ENCODE measurements around the gene KRT28. TPM values are rescaled to one million over a fixed set of nuclear protein-coding genes. Genes with fewer than 3 reads are reported as not detected.

Gene KRT28
- total RNA-seq, 4 donors from 2014 or later, result not detected

GRCh38 chr17:40763752-40764151, 36.0 kb downstream of the KRT28 start:
- Histone ChIP-seq H3K27ac (no peak overlapping the region), H3K27me3 (peaks cover 0 to 16% (median 0%) of the 10 kb centered on the region in 4 donors), H3K4me1 (no peaks in the 10 kb centered on the region), H3K9me3 (peaks cover 0 to 40% (median 29%) of the 10 kb centered on the region in 3 donors), H3K4me3 (no peak overlapping the region), H3K36me3 (no peaks in the 10 kb centered on the region)
- no peak for TF ChIP-seq CTCF (IDR thresholded peaks at IDR 0.05)
- TF ChIP-seq POLR2A (IDR thresholded peaks at IDR 0.05), result no peak
- no peak for DNase-seq
- WGBS, 2 donors, result 75 to 94% methylated on average over 1 of the region's 1 CpG
- intact Hi-C loops (cut with DNase I), result no loop called here

- no peak for DNase-seq
- intact Hi-C loops (cut with DNase I), result no loop called here
- H3K36me3 ChIP-seq, result no peaks in the 10 kb centered on the region
- H3K4me1 ChIP-seq, result no peaks in the 10 kb centered on the region
- H3K27me3 ChIP-seq, result peaks cover 0 to 18% (median 0%) of the 10 kb centered on the region in 4 donors
- TF ChIP-seq CTCF (IDR thresholded peaks at IDR 0.05) (no peak), POLR2A (IDR thresholded peaks at IDR 0.05) (no peak)
- WGBS, 2 donors, result 13 to 25% methylated on average over 1 of the region's 1 CpG
- no peak overlapping the region for H3K27ac ChIP-seq
- H3K9me3 ChIP-seq, result peaks cover 0 to 40% (median 29%) of the 10 kb centered on the region in 3 donors
- no peak overlapping the region for H3K4me3 ChIP-seq
Observed at GRCh38 chr17:40760105-40761016, 39.4 kb downstream of the KRT28 start.

- H3K4me3 ChIP-seq, result no peak within 1 kb of the TSS
- no peaks in the 10 kb centered on the region for H3K4me1 ChIP-seq
- H3K27ac ChIP-seq, result no peak within 1 kb of the TSS
- H3K27me3 ChIP-seq, result peaks cover 0 to 27% (median 0%) of the 10 kb centered on the region in 4 donors
- intact Hi-C loops (cut with DNase I), result no loop called here
- DNase-seq, result no peak
- TF ChIP-seq CTCF (IDR thresholded peaks at IDR 0.05), result no peak
- TF ChIP-seq POLR2A (IDR thresholded peaks at IDR 0.05), result no peak
- WGBS, 2 donors, result 61 to 74% methylated on average over 4 of the region's 4 CpGs
- no peaks in the 10 kb centered on the region for H3K36me3 ChIP-seq
- peaks cover 0 to 10% (median 8%) of the 10 kb centered on the region in 3 donors for H3K9me3 ChIP-seq
Observed at GRCh38 chr17:40755231-40755630, 44.5 kb downstream of the KRT28 start, which contains the start of gene KRT25. TSS of gene KRT25 (minus strand) at chr17:40755331. CDS start at chr17:40755271, 60 bp downstream.

- Histone ChIP-seq H3K36me3 (no peaks in the 10 kb centered on the region), H3K27me3 (peaks cover 0 to 30% (median 0%) of the 10 kb centered on the region in 4 donors), H3K4me3 (no peak overlapping the region), H3K27ac (no peak overlapping the region), H3K9me3 (no peaks in the 10 kb centered on the region), H3K4me1 (no peaks in the 10 kb centered on the region)
- DNase-seq, result no peak
- WGBS, 2 donors, result 81 to 90% methylated on average over 3 of the region's 3 CpGs
- intact Hi-C loops (cut with DNase I), result no loop called here
- no peak for TF ChIP-seq CTCF (IDR thresholded peaks at IDR 0.05)
Observed at GRCh38 chr17:40753804-40754203, 46.0 kb downstream of the KRT28 start.

GRCh38 chr17:40751065-40751464, 48.7 kb downstream of the KRT28 start:
- 82 to 89% methylated on average over 9 to 14 of the region's 14 CpGs for WGBS, 2 donors
- Histone ChIP-seq H3K4me3 (no peak overlapping the region), H3K9me3 (no peaks in the 10 kb centered on the region), H3K27ac (no peak overlapping the region), H3K27me3 (peaks cover 0 to 39% (median 0%) of the 10 kb centered on the region in 4 donors), H3K4me1 (no peaks in the 10 kb centered on the region), H3K36me3 (no peaks in the 10 kb centered on the region)
- intact Hi-C loops (cut with DNase I), result no loop called here
- TF ChIP-seq CTCF (IDR thresholded peaks at IDR 0.05) (no peak), POLR2A (IDR thresholded peaks at IDR 0.05) (no peak)
- DNase-seq, result no peak
